CD4-positive, alpha-beta T cell treated with Interleukin-12 subunit alpha and Interleukin-12 subunit beta, for 1 hour (primary cell): ENCODE measurements around the gene PNLIPRP2.

Experiments used
- DNase-seq: peaks from one replicate; pipeline ENCODE4 v3.0.0-alpha.2; 2020

The PNLIPRP2 gene

DNA sequence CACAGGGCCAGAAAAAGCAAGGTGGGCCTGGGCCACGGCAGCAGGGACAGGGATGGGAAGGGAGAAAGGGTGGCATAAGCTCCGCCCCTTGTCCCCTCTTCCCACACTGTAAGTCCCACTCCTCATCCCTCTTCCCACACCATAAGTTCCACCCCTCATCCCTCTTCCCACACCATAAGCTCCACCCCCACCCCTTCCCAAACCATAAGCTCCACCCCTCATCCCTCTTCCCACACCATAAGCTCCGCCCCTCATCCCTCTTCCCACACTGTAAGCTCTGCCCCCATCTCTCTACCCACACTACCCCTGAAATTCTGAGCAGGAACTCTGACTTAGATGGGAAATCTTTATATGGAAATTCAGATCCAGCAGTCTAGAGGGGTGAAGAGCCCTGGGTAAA lies 65.9 kb downstream of the PNLIPRP2 start:
- DNase-seq: no peak

DNA sequence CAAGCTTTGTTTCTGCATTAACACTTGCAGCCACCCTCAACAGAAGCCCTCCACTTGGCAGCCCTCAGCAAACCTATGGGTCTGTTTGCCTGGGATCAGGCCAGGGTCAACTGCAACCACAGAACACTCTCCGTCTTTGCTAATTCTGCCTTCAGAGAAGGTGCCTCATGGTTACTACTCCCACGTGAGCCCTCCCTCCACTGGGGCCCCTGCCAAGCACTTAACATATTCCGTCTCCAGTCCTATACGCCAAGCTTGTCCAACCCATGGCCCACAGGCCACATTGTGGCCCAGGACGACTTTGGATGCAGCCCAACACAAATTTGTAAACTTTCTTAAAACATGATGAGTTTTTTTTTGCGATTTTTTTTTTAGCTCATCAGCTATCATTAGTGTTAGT lies 66.9 kb downstream of the PNLIPRP2 start:
- DNase-seq: no peak

DNA sequence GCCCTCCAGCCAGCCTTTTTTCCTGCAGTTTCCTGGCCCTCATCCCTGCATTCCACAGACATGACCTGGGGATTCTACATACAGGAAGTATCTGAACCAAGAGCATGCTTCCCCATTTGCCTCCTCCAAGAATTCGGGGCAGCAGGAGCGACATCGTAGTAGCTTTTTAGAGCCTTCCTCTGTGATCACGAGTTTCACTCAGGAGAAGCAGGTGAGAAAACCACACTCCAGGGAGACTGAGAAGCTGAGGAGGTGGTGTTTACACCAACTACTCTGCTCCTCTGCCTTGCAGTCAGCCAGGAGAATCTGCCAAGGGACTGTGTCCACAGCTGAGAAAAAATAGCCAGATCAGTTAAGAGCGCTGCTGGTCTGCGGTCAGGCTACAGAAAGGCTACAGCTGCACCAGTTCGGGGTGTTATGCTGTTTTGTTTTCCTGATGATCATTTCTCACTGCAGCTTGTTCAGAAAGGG lies 67.5 kb downstream of the PNLIPRP2 start:
- DNase-seq: no peak

DNA sequence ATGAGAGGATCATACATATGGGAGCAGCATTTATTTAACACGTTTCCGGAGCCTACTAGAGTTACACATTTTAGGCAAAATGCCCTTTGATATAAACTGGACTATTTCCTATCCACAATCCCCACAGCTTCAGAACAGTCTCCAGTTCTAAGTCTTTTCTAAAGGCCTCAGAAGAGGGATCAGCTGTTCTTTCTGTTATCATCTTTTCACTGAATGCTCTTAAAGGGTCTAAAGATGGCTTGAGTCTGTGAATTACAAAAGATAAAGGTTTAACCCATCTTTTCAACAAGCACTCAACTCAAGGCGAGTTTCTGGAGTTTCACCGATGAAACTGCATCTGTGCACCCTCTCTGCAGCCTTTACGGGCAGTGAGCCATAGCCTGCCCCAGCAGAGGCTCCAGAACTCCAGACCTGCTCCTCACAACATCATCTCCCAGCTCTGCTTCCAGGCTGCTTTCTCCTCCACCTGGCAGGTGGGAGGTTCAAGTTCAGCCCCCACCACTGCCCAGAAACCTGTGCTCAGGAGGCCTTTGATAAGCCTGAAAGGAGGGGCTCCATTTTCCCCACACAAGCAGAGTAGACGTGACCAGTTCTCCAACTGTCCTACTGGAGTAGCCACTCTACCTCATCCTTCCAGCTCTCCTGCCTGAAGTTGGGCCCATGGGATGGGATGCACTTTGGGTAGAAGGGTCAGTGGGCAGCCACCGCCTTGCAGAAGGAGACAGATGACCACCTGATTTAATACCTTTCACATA lies 68.2 kb downstream of the PNLIPRP2 start:
- DNase-seq: no peak

DNA sequence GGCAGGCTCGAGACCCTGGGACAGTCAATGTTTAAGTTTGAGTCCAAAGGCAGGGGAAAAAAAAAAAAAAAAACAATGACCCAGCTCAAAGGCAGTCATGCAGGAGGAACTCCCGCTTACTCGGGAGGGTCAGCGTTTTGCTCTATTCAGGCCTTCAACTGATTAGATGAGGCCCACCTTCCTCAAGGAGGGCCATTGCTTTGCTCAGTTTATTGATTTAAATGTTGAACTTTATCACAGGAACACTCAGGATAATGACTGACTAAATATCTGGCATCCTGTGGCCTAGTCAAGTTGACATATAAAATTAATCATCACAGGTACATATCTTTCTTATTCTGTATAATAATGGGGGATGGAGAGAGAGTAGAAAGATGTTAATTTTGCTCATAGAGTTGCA lies 69.0 kb downstream of the PNLIPRP2 start:
- no peak for DNase-seq

DNA sequence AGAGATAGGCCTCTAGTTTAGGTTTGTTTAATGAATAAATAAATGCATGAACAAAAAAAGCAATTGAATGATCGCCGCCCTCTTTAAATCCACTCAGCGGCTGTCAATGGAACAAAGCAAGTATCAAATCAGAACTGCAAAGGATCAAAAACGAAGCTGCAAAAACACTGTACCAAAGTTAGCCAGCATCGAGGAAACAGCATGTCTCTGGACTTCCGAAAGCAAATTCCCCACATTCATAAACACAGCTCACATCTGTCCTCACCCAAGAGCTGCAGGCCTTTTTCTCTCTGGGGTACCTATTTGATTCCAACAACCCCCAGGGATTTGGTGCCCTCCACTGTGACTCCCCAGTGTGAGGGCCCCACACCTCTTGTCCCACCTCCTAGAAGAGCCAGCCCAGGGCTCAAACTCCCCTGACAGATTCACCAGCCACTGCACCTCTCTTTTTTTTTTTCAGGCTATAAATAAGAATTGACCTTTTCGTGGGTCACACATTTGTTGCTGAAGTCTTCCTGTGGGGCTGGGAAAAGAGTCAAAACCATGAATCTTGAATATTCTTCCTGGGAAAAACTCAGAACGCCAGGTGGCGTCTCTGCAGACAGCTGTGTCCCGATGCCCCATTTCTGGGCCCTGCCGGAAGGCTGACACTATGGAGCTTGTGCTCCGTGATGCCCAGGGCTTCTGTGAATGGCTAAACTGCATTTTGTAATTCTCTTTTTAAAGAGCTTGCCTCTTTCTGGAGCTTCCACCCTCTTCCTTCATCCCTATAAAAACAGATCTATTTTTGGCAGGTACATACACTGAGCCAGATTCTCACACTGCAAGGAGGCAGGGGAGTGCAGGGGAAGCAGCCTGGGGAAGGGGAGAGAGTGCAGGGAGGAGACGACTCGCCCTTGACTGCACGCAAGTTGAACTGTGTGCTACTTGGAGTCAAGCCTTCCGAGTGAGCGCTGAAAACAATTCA lies 69.9 kb downstream of the PNLIPRP2 start:
- DNase-seq: no peak

DNA sequence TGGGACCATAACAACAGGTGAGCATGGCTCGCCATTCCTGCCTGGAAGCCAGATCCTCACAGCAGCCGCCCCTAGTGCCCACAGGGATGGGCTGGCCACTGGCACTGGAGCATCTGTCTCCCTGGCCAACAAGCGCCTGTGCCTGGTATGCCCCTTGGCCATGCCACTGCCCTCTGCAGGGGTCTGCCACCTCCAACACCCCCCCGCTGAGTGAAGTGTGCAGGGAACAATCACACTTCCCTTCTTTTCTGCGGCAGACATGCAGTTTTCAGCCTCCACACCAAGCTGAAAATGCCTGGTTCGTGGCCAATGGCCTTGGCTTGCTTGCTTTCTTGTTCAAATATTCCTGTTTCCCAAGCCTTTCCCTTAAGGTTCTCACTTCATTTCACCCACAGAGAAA lies 70.9 kb downstream of the PNLIPRP2 start:
- DNase-seq: no peak

DNA sequence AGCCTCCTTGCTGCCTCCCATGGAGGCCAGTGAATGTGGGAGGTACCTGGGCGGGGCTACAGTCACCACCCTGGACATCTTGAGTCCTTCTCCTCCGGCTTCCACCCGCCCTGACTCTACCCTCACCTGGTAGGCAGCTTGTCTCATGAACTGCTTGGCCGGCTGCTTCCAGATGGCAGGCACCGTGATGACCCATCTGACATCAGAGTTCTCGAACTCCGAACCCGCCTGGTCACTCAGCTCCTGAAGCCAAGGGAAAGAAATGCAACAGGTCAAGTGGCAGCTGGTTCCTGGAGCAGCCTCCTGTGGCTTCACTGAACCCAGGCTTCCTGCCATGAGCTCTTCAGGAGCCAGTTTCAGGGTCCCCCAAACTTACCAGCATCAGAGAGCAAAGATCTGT lies 71.5 kb downstream of the PNLIPRP2 start:
- DNase-seq: no peak

DNA sequence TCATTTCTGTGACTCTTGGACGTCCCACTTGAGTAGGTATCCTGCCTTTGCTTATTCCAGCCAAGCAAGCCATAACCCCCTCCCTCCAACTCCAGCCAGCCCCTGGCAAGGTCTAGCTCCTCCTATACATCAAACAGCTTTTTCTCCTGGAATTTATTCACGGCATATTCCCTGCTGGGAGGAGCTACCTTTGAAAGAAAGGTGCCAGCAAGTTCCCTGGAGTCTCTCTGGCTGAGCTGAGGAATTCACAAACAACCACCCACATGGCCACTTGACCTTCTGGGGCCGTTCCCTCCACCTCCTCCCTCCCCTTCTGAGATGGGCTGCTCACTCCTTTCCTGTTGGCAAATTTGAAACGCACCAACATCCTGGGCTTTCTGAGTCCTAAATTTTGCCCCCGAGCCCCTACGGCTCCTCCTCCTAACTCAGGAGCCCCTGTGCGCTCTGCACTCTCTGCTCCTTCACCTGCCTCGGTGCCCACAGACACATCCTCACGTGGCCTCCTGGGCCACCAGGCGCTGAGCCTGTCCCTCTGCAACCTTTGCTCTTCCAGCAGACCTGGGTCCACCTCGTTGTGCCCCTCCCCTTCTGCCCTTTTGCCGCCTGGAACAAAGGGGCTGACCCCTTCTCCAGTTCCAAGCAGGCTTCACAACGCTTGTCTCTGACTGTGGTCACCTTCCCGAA lies 73.6 kb downstream of the PNLIPRP2 start:
- DNase-seq: no peak
